GM23338 (cell line): ENCODE results near the gene PHOX2A. TPM values are rescaled to one million over a fixed set of nuclear protein-coding genes. Genes with fewer than 3 reads are reported as not detected.

Experiments used
- ATAC-seq: fragments of 200-7000 bp; cut with Tn5 transposase; 3 replicates; pipeline ENCODE4 v1.9.1; 2020
- DNase-seq: peaks from one replicate; pipeline ENCODE4 v3.0.0-alpha.2; 2015; ENCODE audit warnings: low spot score
- H2AFZ ChIP-seq: fragments of 200-600 bp; sonication (generic); 2 replicates; pipeline ENCODE4 v1.8.0; 2016; ENCODE audit warnings: antibody characterized with exemption, mild to moderate bottlenecking, moderate library complexity
- H3F3A ChIP-seq: fragments of 200-600 bp; sonication (generic); replicated peaks from 2 replicates; pipeline ENCODE4 v1.8.0; 2017; ENCODE audit warnings: antibody characterized with exemption, mixed run types, low read depth
- H3K27ac ChIP-seq: fragments of 200-600 bp; sonication (generic); 2 replicates; pipeline ENCODE4 v1.6.1; 2016; ENCODE audit warnings: low read depth
- H3K27me3 ChIP-seq: fragments of 200-600 bp; sonication (generic); 2 replicates; pipeline ENCODE4 v1.8.0; 2016; ENCODE audit warnings: mild to moderate bottlenecking, mixed run types, moderate library complexity; ENCODE audit not compliant: insufficient read depth
- H3K36me3 ChIP-seq: fragments of 200-600 bp; sonication (generic); 2 replicates; pipeline ENCODE4 v1.8.0; 2016; ENCODE audit warnings: mild to moderate bottlenecking; ENCODE audit not compliant: insufficient read depth
- H3K4me1 ChIP-seq: fragments of 200-600 bp; sonication (generic); 2 replicates; pipeline ENCODE4 v1.8.0; 2016; ENCODE audit warnings: mild to moderate bottlenecking, moderate library complexity; ENCODE audit not compliant: insufficient read depth
- H3K4me2 ChIP-seq: fragments of 200-600 bp; sonication (generic); 2 replicates; pipeline ENCODE4 v1.7.1; 2017; ENCODE audit warnings: mixed run types
- H3K4me3 ChIP-seq: fragments of 200-600 bp; sonication (generic); 2 replicates; pipeline ENCODE4 v1.6.1; 2016; ENCODE audit warnings: mixed run types
- H3K79me2 ChIP-seq: fragments of 200-600 bp; sonication (generic); replicated peaks from 2 replicates; pipeline ENCODE4 v1.8.0; 2017; ENCODE audit warnings: mild to moderate bottlenecking; ENCODE audit not compliant: insufficient read depth
- H3K9me2 ChIP-seq: fragments of 200-600 bp; sonication (generic); 2 replicates; pipeline ENCODE4 v1.8.0; 2017; ENCODE audit not compliant: insufficient read depth
- H4K20me1 ChIP-seq: fragments of 200-600 bp; sonication (generic); replicated peaks from 2 replicates; pipeline ENCODE4 v1.8.0; 2017; ENCODE audit warnings: mild to moderate bottlenecking; ENCODE audit not compliant: insufficient read depth
- H3K27ac Mint-ChIP-seq: 2 replicates; pipeline ENCODE4 v1.8.0; 2020; ENCODE audit warnings: inconsistent platforms, mild to moderate bottlenecking, moderate library complexity, mixed read lengths
- H3K27me3 Mint-ChIP-seq: 3 replicates; pipeline ENCODE4 v1.8.0; 2022; ENCODE audit warnings: low read depth, mild to moderate bottlenecking, moderate library complexity, mixed read lengths, inconsistent platforms; ENCODE audit not compliant: insufficient read depth, poor library complexity
- H3K36me3 Mint-ChIP-seq: 3 replicates; pipeline ENCODE4 v1.8.0; 2021; ENCODE audit warnings: low read depth, mild to moderate bottlenecking, inconsistent platforms, moderate library complexity, mixed read lengths
- H3K4me1 Mint-ChIP-seq: 3 replicates; pipeline ENCODE4 v1.8.0; 2020; ENCODE audit warnings: mild to moderate bottlenecking, inconsistent platforms, mixed read lengths
- H3K4me3 Mint-ChIP-seq: 3 replicates; pipeline ENCODE4 v1.8.0; 2021; ENCODE audit warnings: moderate library complexity, mild to moderate bottlenecking, inconsistent platforms, mixed read lengths
- H3K9me3 Mint-ChIP-seq: 3 replicates; pipeline ENCODE4 v1.8.0; 2020; ENCODE audit warnings: moderate library complexity, mild to moderate bottlenecking, inconsistent platforms, mixed read lengths
- CREB1 ChIP-seq: fragments of 250-450 bp; sonication (Bioruptor Pico); IDR thresholded peaks from 2 replicates; pipeline ENCODE4 v1.5.0; 2020; ENCODE audit warnings: low read depth, mild to moderate bottlenecking, moderate library complexity
- EZH2 ChIP-seq: fragments of 200-600 bp; sonication (generic); IDR thresholded peaks from one replicate; pipeline ENCODE4 v1.8.0; 2017; ENCODE audit warnings: antibody characterized with exemption, mild to moderate bottlenecking, low read depth; ENCODE audit not compliant: unreplicated experiment
- EZH2phosphoT487 ChIP-seq: fragments of 200-600 bp; sonication (generic); IDR thresholded peaks from one replicate; pipeline ENCODE4 v1.8.1; 2018; ENCODE audit warnings: antibody characterized with exemption; ENCODE audit not compliant: unreplicated experiment
- JUNB ChIP-seq: IDR thresholded peaks from one replicate; pipeline ENCODE4 v1.6.1; 2016; ENCODE audit warnings: antibody characterized with exemption; ENCODE audit not compliant: unreplicated experiment
- NANOG ChIP-seq: IDR thresholded peaks from 2 replicates; pipeline ENCODE4 v1.6.1; 2016; ENCODE audit warnings: antibody characterized with exemption, borderline replicate concordance
- POLR2AphosphoS5 ChIP-seq: IDR thresholded peaks from 2 replicates; pipeline ENCODE4 v1.6.1; 2016; ENCODE audit warnings: antibody characterized with exemption, low read depth
- STAT1 ChIP-seq: IDR thresholded peaks from one replicate; pipeline ENCODE4 v1.6.1; 2016; ENCODE audit warnings: antibody characterized with exemption; ENCODE audit not compliant: unreplicated experiment
- ZNF114 ChIP-seq: fragments of 250-450 bp; sonication (Bioruptor Pico); IDR thresholded peaks from 2 replicates; pipeline ENCODE4 v1.5.0; 2020; ENCODE audit warnings: mild to moderate bottlenecking, moderate library complexity
- ZNF331 ChIP-seq: fragments of 250-450 bp; sonication (Bioruptor Pico); IDR thresholded peaks from 2 replicates; pipeline ENCODE4 v1.5.0; 2020; ENCODE audit warnings: low read depth, mild to moderate bottlenecking, moderate library complexity
- polyA plus RNA-seq: library from polyadenylated mRNA; unstranded; fragments of >200 nt; fragmentation: Nextera tagmentation; extraction: Ambion mirVana; gene quantifications from 2 replicates; pipeline ENCODE4 v1.2.1, GENCODE V29; 2016
- total RNA-seq: library from RNA; depleted of rRNA; stranded (reverse); fragments of >200 nt; shearing (Covaris generic); gene quantifications from 2 replicates; pipeline ENCODE4 v1.2.3, GENCODE V29; 2014
- TF ChIP-seq, protein P1 (sequence below): IDR thresholded peaks from one replicate; pipeline ENCODE4 v1.6.1; 2018; ENCODE audit warnings: antibody characterized with exemption; ENCODE audit not compliant: unreplicated experiment
- TF ChIP-seq, protein P2 (sequence below), 2 experiments: fragments of 200-600 bp in 1 of 2; sonication (generic) in 1 of 2; conservative IDR thresholded peaks; 2 replicates each; pipeline versions ENCODE4 v1.5.1 to v1.6.1; 2016 to 2017; ENCODE audit warnings: antibody characterized with exemption in 2 of 2, low read depth in 2 of 2, mild to moderate bottlenecking in 2 of 2, moderate library complexity in 1 of 2
- TF ChIP-seq, protein P3 (sequence below): fragments of 250-450 bp; sonication (Bioruptor Pico); IDR thresholded peaks from 2 replicates; pipeline ENCODE4 v1.5.0; 2020; ENCODE audit warnings: mild to moderate bottlenecking, moderate library complexity
- TF ChIP-seq, protein P4 (sequence below): IDR thresholded peaks from 2 replicates; pipeline ENCODE4 v1.6.1; 2016; ENCODE audit warnings: antibody characterized with exemption

The PHOX2A gene
- total and polyA plus RNA-seq, 2 experiments from 2014 or later = 0.31 TPM; not detected in 1

DNA sequence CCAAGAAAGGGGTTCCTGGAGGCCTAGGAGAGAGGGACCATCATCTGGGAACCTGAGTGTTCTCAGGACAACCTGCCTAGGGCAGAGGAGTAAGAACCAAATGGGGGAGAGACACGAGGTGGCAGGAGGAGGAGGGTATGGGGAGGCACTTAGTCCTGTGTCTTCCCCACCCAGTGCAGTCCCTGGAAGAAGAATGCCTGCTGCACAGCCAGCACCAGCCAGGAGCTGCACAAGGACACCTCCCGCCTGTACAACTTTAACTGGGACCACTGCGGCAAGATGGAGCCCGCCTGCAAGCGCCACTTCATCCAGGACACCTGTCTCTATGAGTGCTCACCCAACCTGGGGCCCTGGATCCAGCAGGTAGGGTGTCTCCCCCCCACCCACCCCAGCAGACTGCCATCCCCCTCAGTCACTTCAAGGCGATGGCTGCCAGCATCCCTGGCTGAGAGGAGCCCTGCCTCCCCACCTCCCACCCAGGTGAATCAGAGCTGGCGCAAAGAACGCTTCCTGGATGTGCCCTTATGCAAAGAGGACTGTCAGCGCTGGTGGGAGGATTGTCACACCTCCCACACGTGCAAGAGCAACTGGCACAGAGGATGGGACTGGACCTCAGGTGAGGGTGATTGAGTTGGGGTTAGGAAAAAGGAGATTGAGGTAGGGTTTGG is 23.1 kb downstream of the PHOX2A start:
- Histone ChIP-seq H3K4me1 (peaks cover 16% of the 10 kb centered on the region), H4K20me1 (no peaks in the 10 kb centered on the region), H3K79me2 (peaks cover 9% of the 10 kb centered on the region), H3K36me3 (no peaks in the 10 kb centered on the region), H2AFZ (peak overlapping the region; percentile 69; the same call in 1 of the 2 replicates), H3K4me2 (no peak overlapping the region), H3K27ac (no peak overlapping the region), H3K27me3 (peaks cover 13% of the 10 kb centered on the region; the same call in 1 of the 2 replicates), H3F3A (peaks cover 2% of the 10 kb centered on the region; the same call in 1 of the 2 replicates), H3K4me3 (no peak overlapping the region), H3K9me2 (no peaks in the 10 kb centered on the region)
- DNase-seq (no peak), ATAC-seq (no peak)
- Mint-ChIP-seq H3K9me3 (no peaks in the 10 kb centered on the region), H3K36me3 (no peaks in the 10 kb centered on the region; the same call in 2 of the 3 replicates), H3K27me3 (peaks cover 26% of the 10 kb centered on the region), H3K4me3 (no peak overlapping the region; the same call in 2 of the 3 replicates), H3K4me1 (peaks cover 15% of the 10 kb centered on the region), H3K27ac (no peak overlapping the region)
- TF ChIP-seq, protein P1, sequence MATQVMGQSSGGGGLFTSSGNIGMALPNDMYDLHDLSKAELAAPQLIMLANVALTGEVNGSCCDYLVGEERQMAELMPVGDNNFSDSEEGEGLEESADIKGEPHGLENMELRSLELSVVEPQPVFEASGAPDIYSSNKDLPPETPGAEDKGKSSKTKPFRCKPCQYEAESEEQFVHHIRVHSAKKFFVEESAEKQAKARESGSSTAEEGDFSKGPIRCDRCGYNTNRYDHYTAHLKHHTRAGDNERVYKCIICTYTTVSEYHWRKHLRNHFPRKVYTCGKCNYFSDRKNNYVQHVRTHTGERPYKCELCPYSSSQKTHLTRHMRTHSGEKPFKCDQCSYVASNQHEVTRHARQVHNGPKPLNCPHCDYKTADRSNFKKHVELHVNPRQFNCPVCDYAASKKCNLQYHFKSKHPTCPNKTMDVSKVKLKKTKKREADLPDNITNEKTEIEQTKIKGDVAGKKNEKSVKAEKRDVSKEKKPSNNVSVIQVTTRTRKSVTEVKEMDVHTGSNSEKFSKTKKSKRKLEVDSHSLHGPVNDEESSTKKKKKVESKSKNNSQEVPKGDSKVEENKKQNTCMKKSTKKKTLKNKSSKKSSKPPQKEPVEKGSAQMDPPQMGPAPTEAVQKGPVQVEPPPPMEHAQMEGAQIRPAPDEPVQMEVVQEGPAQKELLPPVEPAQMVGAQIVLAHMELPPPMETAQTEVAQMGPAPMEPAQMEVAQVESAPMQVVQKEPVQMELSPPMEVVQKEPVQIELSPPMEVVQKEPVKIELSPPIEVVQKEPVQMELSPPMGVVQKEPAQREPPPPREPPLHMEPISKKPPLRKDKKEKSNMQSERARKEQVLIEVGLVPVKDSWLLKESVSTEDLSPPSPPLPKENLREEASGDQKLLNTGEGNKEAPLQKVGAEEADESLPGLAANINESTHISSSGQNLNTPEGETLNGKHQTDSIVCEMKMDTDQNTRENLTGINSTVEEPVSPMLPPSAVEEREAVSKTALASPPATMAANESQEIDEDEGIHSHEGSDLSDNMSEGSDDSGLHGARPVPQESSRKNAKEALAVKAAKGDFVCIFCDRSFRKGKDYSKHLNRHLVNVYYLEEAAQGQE = no peak
- TF ChIP-seq CREB1 (CRISPR knock-in tag) = no peak
- TF ChIP-seq, protein P2, sequence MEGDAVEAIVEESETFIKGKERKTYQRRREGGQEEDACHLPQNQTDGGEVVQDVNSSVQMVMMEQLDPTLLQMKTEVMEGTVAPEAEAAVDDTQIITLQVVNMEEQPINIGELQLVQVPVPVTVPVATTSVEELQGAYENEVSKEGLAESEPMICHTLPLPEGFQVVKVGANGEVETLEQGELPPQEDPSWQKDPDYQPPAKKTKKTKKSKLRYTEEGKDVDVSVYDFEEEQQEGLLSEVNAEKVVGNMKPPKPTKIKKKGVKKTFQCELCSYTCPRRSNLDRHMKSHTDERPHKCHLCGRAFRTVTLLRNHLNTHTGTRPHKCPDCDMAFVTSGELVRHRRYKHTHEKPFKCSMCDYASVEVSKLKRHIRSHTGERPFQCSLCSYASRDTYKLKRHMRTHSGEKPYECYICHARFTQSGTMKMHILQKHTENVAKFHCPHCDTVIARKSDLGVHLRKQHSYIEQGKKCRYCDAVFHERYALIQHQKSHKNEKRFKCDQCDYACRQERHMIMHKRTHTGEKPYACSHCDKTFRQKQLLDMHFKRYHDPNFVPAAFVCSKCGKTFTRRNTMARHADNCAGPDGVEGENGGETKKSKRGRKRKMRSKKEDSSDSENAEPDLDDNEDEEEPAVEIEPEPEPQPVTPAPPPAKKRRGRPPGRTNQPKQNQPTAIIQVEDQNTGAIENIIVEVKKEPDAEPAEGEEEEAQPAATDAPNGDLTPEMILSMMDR (conservative IDR thresholded peaks at IDR 0.05; ENCODE audit: low read depth in 2 of 2) = no peak
- no peak for TF ChIP-seq ZNF331 (CRISPR knock-in tag)
- TF ChIP-seq, protein P3, sequence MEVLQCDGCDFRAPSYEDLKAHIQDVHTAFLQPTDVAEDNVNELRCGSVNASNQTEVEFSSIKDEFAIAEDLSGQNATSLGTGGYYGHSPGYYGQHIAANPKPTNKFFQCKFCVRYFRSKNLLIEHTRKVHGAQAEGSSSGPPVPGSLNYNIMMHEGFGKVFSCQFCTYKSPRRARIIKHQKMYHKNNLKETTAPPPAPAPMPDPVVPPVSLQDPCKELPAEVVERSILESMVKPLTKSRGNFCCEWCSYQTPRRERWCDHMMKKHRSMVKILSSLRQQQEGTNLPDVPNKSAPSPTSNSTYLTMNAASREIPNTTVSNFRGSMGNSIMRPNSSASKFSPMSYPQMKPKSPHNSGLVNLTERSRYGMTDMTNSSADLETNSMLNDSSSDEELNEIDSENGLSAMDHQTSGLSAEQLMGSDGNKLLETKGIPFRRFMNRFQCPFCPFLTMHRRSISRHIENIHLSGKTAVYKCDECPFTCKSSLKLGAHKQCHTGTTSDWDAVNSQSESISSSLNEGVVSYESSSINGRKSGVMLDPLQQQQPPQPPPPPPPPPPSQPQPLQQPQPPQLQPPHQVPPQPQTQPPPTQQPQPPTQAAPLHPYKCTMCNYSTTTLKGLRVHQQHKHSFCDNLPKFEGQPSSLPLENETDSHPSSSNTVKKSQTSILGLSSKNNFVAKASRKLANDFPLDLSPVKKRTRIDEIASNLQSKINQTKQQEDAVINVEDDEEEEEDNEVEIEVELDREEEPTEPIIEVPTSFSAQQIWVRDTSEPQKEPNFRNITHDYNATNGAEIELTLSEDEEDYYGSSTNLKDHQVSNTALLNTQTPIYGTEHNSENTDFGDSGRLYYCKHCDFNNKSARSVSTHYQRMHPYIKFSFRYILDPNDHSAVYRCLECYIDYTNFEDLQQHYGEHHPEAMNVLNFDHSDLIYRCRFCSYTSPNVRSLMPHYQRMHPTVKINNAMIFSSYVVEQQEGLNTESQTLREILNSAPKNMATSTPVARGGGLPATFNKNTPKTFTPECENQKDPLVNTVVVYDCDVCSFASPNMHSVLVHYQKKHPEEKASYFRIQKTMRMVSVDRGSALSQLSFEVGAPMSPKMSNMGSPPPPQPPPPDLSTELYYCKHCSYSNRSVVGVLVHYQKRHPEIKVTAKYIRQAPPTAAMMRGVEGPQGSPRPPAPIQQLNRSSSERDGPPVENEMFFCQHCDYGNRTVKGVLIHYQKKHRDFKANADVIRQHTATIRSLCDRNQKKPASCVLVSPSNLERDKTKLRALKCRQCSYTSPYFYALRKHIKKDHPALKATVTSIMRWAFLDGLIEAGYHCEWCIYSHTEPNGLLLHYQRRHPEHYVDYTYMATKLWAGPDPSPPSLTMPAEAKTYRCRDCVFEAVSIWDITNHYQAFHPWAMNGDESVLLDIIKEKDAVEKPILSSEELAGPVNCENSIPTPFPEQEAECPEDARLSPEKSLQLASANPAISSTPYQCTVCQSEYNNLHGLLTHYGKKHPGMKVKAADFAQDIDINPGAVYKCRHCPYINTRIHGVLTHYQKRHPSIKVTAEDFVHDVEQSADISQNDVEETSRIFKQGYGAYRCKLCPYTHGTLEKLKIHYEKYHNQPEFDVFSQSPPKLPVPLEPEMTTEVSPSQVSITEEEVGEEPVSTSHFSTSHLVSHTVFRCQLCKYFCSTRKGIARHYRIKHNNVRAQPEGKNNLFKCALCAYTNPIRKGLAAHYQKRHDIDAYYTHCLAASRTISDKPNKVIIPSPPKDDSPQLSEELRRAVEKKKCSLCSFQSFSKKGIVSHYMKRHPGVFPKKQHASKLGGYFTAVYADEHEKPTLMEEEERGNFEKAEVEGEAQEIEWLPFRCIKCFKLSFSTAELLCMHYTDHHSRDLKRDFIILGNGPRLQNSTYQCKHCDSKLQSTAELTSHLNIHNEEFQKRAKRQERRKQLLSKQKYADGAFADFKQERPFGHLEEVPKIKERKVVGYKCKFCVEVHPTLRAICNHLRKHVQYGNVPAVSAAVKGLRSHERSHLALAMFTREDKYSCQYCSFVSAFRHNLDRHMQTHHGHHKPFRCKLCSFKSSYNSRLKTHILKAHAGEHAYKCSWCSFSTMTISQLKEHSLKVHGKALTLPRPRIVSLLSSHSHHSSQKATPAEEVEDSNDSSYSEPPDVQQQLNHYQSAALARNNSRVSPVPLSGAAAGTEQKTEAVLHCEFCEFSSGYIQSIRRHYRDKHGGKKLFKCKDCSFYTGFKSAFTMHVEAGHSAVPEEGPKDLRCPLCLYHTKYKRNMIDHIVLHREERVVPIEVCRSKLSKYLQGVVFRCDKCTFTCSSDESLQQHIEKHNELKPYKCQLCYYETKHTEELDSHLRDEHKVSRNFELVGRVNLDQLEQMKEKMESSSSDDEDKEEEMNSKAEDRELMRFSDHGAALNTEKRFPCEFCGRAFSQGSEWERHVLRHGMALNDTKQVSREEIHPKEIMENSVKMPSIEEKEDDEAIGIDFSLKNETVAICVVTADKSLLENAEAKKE (CRISPR knock-in tag) = no peak
- TF ChIP-seq EZH2phosphoT487 = no peak
- TF ChIP-seq NANOG = no peak
- TF ChIP-seq, protein P4, sequence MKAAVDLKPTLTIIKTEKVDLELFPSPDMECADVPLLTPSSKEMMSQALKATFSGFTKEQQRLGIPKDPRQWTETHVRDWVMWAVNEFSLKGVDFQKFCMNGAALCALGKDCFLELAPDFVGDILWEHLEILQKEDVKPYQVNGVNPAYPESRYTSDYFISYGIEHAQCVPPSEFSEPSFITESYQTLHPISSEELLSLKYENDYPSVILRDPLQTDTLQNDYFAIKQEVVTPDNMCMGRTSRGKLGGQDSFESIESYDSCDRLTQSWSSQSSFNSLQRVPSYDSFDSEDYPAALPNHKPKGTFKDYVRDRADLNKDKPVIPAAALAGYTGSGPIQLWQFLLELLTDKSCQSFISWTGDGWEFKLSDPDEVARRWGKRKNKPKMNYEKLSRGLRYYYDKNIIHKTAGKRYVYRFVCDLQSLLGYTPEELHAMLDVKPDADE = no peak
- TF ChIP-seq ZNF114 = no peak
- no peak for TF ChIP-seq POLR2AphosphoS5
- TF ChIP-seq EZH2 = no peak
- no peak for TF ChIP-seq JUNB
- no peak for TF ChIP-seq STAT1
